DMS 273 (cell line): Measurements from ENCODE around the gene UPK3BL1.
"Not testable (repeated sequence)": the region's sequence is repeated elsewhere in the genome, so short reads cannot be mapped to it uniquely, and the experiment has no call there.

Experiments
- DNase-seq: peaks from one replicate; lab custom pipeline; 2025; ENCODE audit not compliant: unreplicated experiment; lab: John Stamatoyannopoulos, UW

UPK3BL1 gene

GRCh38 chr7:102589857-102590256, 52.7 kb downstream of the UPK3BL1 start:
- DNase-seq = not testable (repeated sequence)
